ENCODE measurements around the gene PHYKPL. TPM values are rescaled to one million over a fixed set of nuclear protein-coding genes. Genes with fewer than 3 reads are reported as not detected.

PHYKPL gene
- total and polyA plus RNA-seq, 2 of the 8 experiments (the other 6 are each of a cell fraction or from before 2014, with no cell fraction given), result 25.1 to 32.1 TPM

- Histone ChIP-seq H3K23ac (ENCODE audit: insufficient read length) (no peak overlapping the region), H2BK12ac (ENCODE audit: low read depth, low read length) (no peak overlapping the region), H3K4me3 (ENCODE audit: extremely low read depth in 1 of 4, insufficient read depth in 2 of 4, low read depth in 3 of 4, low read length in 4 of 4) (no peak overlapping the region), H3K27ac (ENCODE audit: low read depth, low read length) (no peak overlapping the region), H3K23me2 (ENCODE audit: low read depth, low read length) (no peaks in the 10 kb centered on the region), H3K56ac (replicated peaks; ENCODE audit: insufficient read length, low read depth, low read length) (no peak overlapping the region), H3K9ac (replicated peaks in 1 of 4; ENCODE audit: extremely low read depth in 1 of 4, low read depth in 3 of 4, low read length in 3 of 4) (no peak overlapping the region), H3K4me1 (replicated peaks in 1 of 4; ENCODE audit: control insufficient read depth in 3 of 4, insufficient read depth in 4 of 4, low read length in 3 of 4) (peaks cover 0 to 9% (median 3%) of the 10 kb centered on the region in 4 experiments; a peak in 2 of 7 replicates), H3K79me2 (ENCODE audit: control insufficient read depth in 1 of 2, insufficient read depth in 2 of 2, low read length in 2 of 2) (no peaks in the 10 kb centered on the region), H2BK15ac (ENCODE audit: low read length) (no peak overlapping the region), H4K91ac (replicated peaks; ENCODE audit: insufficient read length, low read length) (no peak overlapping the region), H3K79me1 (ENCODE audit: low read depth, low read length) (no peaks in the 10 kb centered on the region), H3K9me3 (ENCODE audit: insufficient read depth in 2 of 2, low read depth in 1 of 2, low read length in 1 of 2) (peaks cover 0 to 8% of the 10 kb centered on the region in 2 experiments; a peak in 2 of 4 replicates), H2AK5ac (ENCODE audit: low read depth, low read length) (no peak overlapping the region), H3K27me3 (replicated peaks in 1 of 4; ENCODE audit: control insufficient read depth in 3 of 4, extremely low read depth in 1 of 4, insufficient read depth in 3 of 4, low read length in 3 of 4) (no peaks in the 10 kb centered on the region; a peak in 1 of 7 replicates), H3K18ac (ENCODE audit: extremely low read depth, low read length) (no peak overlapping the region), H2AFZ (ENCODE audit: low read length) (no peak overlapping the region), H3K4me2 (ENCODE audit: insufficient read depth in 1 of 2, low read depth in 2 of 2, low read length in 2 of 2) (no peak overlapping the region), H4K8ac (ENCODE audit: extremely low read depth, insufficient read depth, low read length) (no peak overlapping the region), H3K4ac (replicated peaks; ENCODE audit: insufficient read length, low read depth, low read length) (no peak overlapping the region), H4K20me1 (replicated peaks in 1 of 2; ENCODE audit: control insufficient read depth in 1 of 2, insufficient read depth in 2 of 2, low read length in 2 of 2) (no peaks in the 10 kb centered on the region), H3K36me3 (ENCODE audit: control insufficient read depth in 2 of 4, insufficient read depth in 4 of 4, low read length in 3 of 4) (no peaks in the 10 kb centered on the region), H3K14ac (ENCODE audit: insufficient read length) (no peak overlapping the region), H2BK20ac (ENCODE audit: low read length) (no peak overlapping the region), H2BK120ac (replicated peaks; ENCODE audit: low read depth, low read length) (no peak overlapping the region), H4K5ac (ENCODE audit: insufficient read length, low read depth, low read length) (no peak overlapping the region), H2BK5ac (ENCODE audit: low read depth, low read length) (no peak overlapping the region)
- no peak for FAIRE-seq
- DNase-seq (ENCODE audit: low read depth in 1 of 2, low spot score in 2 of 2), result no peak
- POLR2A ChIA-PET (ENCODE audit: partially characterized antibody), result interaction anchor here (0.6 to 38.5 kb wide), 5 partner anchors 5 to 867 kb away, joined by 3 to 985 read pairs (median 3); partner anchors contain the start of genes GMCL2 and HNRNPAB
- WGBS, 2 experiments (ENCODE audit: extremely low coverage in 1 of 2, insufficient coverage in 1 of 2, insufficient read length in 1 of 2, insufficient replicate concordance in 2 of 2, low coverage in 1 of 2, low lambda C conversion rate in 2 of 2, missing lambda C conversion rate in 1 of 2), result 45% methylated on average over 2 of the region's 2 CpGs; no CpG with 5 or more reads in 1 of the 2 experiments
- TF ChIP-seq GTF2F1 (IDR thresholded peaks at IDR 0.05; ENCODE audit: borderline replicate concordance, low read depth, low read length), result no peak
- TF ChIP-seq PHF8 (conservative IDR thresholded peaks at IDR 0.05; ENCODE audit: low read depth, low read length), result no peak
- TF ChIP-seq JUND (IDR thresholded peaks at IDR 0.05; ENCODE audit: low read length), result no peak
- no peak for TF ChIP-seq CREB1 (IDR thresholded peaks at IDR 0.05)
- TF ChIP-seq TAF1 (IDR thresholded peaks at IDR 0.05; ENCODE audit: low read depth, low read length), result no peak
- TF ChIP-seq GABPA (IDR thresholded peaks at IDR 0.05; ENCODE audit: borderline replicate concordance, insufficient read depth, low read length), result no peak
- TF ChIP-seq BCL11A (IDR thresholded peaks at IDR 0.05; ENCODE audit: low read depth in 2 of 2, low read length in 2 of 2), result no peak
- no peak for TF ChIP-seq SIRT6 (IDR thresholded peaks at IDR 0.05; ENCODE audit: low read length)
- no peak for TF ChIP-seq POU5F1 (IDR thresholded peaks at IDR 0.05; ENCODE audit: low read depth, low read length)
- no peak for TF ChIP-seq SAP30 (IDR thresholded peaks at IDR 0.05; ENCODE audit: insufficient read depth, insufficient replicate concordance, low read length)
- no peak for TF ChIP-seq HDAC6 (IDR thresholded peaks at IDR 0.05; ENCODE audit: low read depth, low read length)
- TF ChIP-seq RBBP5 (IDR thresholded peaks at IDR 0.05; ENCODE audit: borderline replicate concordance, low read depth, low read length), result no peak
- TF ChIP-seq USF2 (IDR thresholded peaks at IDR 0.05; ENCODE audit: low read length), result no peak
- TF ChIP-seq SUZ12 (IDR thresholded peaks at IDR 0.05; ENCODE audit: low read length), result no peak
- CTCF ChIA-PET (ENCODE audit: partially characterized antibody), result interaction anchor here (1.1 to 2.1 kb wide), 3 partner anchors 8 to 12 kb away, joined by 3 to 7 read pairs (median 4); no protein-coding TSS in a partner anchor
Measured at GRCh38 chr5:178189433-178189832, 43.2 kb downstream of the PHYKPL start.
